DOHH2 (cell line): ENCODE measurements around the gene VPS4B.
A peak's percentile ranks its signal among the peaks of the same experiment; 100 is the strongest.

ENCODE experiments used
- H3F3A ChIP-seq: fragments of 200-600 bp; sonication (generic), shearing (Covaris generic); 2 replicates; pipeline ENCODE4 v1.6.0; 2016; ENCODE audit warnings: antibody characterized with exemption, mild to moderate bottlenecking; ENCODE audit not compliant: control insufficient read depth, insufficient read depth
- H3K27ac ChIP-seq: fragments of 200-600 bp; sonication (generic); 2 replicates; pipeline ENCODE4 v1.5.1; 2014; ENCODE audit warnings: low read depth, mild to moderate bottlenecking, low read length, moderate library complexity
- H3K27me3 ChIP-seq: fragments of 200-600 bp; sonication (generic); 2 replicates; pipeline ENCODE4 v1.6.1; 2014; ENCODE audit warnings: mild to moderate bottlenecking, low read length, mixed read lengths; ENCODE audit not compliant: control insufficient read depth
- H3K36me3 ChIP-seq: fragments of 200-600 bp; sonication (generic); 2 replicates; pipeline ENCODE4 v1.6.1; 2014; ENCODE audit warnings: mild to moderate bottlenecking, low read length, moderate library complexity, mixed read lengths; ENCODE audit not compliant: control insufficient read depth
- H3K4me1 ChIP-seq: fragments of 200-600 bp; sonication (generic); 2 replicates; pipeline ENCODE4 v1.6.1; 2014; ENCODE audit warnings: mild to moderate bottlenecking, low read length, mixed read lengths; ENCODE audit not compliant: control insufficient read depth
- H3K4me2 ChIP-seq: fragments of 200-600 bp; sonication (generic); 2 replicates; pipeline ENCODE4 v1.6.0; 2014; ENCODE audit warnings: mild to moderate bottlenecking, low read length, moderate library complexity
- H3K4me3 ChIP-seq: fragments of 200-600 bp; sonication (generic); 2 replicates; pipeline ENCODE4 v1.5.1; 2014; ENCODE audit warnings: mild to moderate bottlenecking, low read length, mixed read lengths
- H3K79me2 ChIP-seq: fragments of 200-600 bp; sonication (generic); 2 replicates; pipeline ENCODE4 v1.6.1; 2014; ENCODE audit warnings: mild to moderate bottlenecking, low read length, mixed read lengths; ENCODE audit not compliant: control insufficient read depth
- H3K9me2 ChIP-seq: fragments of 200-600 bp; sonication (generic); replicated peaks from 2 replicates; pipeline ENCODE4 v1.6.1; 2014; ENCODE audit warnings: mild to moderate bottlenecking, low read length, mixed read lengths; ENCODE audit not compliant: control insufficient read depth
- H3K9me3 ChIP-seq: fragments of 200-600 bp; sonication (generic); 2 replicates; pipeline ENCODE4 v1.6.1; 2014; ENCODE audit warnings: antibody characterized with exemption, low read length, mixed read lengths; ENCODE audit not compliant: control insufficient read depth, insufficient read depth
- H4K20me1 ChIP-seq: fragments of 200-600 bp; sonication (generic); 2 replicates; pipeline ENCODE4 v1.6.0; 2014; ENCODE audit warnings: low read depth, mild to moderate bottlenecking, antibody characterized with exemption, low read length, moderate library complexity; ENCODE audit not compliant: control insufficient read depth, insufficient read depth
- CTCF ChIP-seq: fragments of 200-600 bp; sonication (generic); IDR thresholded peaks from one replicate; pipeline ENCODE4 v1.5.1; 2014; ENCODE audit warnings: antibody characterized with exemption, mild to moderate bottlenecking, low read depth, low read length; ENCODE audit not compliant: poor library complexity, severe bottlenecking
- EZH2phosphoT487 ChIP-seq: fragments of 200-600 bp; sonication (generic); IDR thresholded peaks from 2 replicates; pipeline ENCODE4 v1.6.1; 2017; ENCODE audit warnings: borderline replicate concordance, mild to moderate bottlenecking, antibody characterized with exemption, low read length, moderate library complexity, mixed read lengths

Gene VPS4B

GRCh38 chr18:63443829-63444228, 21.6 kb upstream of the VPS4B start:
- TF ChIP-seq EZH2phosphoT487, result no peak
- no peak for TF ChIP-seq CTCF
- Histone ChIP-seq H3K9me3 (no peaks in the 10 kb centered on the region), H3K27me3 (peaks cover 5% of the 10 kb centered on the region; the same call in 1 of the 2 replicates), H3K79me2 (no peaks in the 10 kb centered on the region), H3K27ac (no peak overlapping the region), H3K4me3 (no peak overlapping the region), H3K9me2 (no peaks in the 10 kb centered on the region), H3K4me1 (peaks cover 11% of the 10 kb centered on the region), H3F3A (no peaks in the 10 kb centered on the region), H3K36me3 (no peaks in the 10 kb centered on the region), H4K20me1 (no peaks in the 10 kb centered on the region), H3K4me2 (no peak overlapping the region)

- Histone ChIP-seq H3K4me3 (no peak overlapping the region), H3K27ac (no peak overlapping the region), H3K9me3 (no peaks in the 10 kb centered on the region), H3K4me1 (peaks cover 11% of the 10 kb centered on the region), H3F3A (no peaks in the 10 kb centered on the region), H3K36me3 (no peaks in the 10 kb centered on the region), H3K79me2 (no peaks in the 10 kb centered on the region), H3K9me2 (no peaks in the 10 kb centered on the region), H3K4me2 (no peak overlapping the region), H4K20me1 (no peaks in the 10 kb centered on the region), H3K27me3 (peaks cover 10% of the 10 kb centered on the region)
- TF ChIP-seq EZH2phosphoT487, result no peak
- no peak for TF ChIP-seq CTCF
These were observed 18.6 kb upstream of the VPS4B start for GRCh38 chr18:63440881-63441280.

- Histone ChIP-seq H4K20me1 (no peaks in the 10 kb centered on the region), H3K9me2 (no peaks in the 10 kb centered on the region), H3F3A (no peaks in the 10 kb centered on the region), H3K27ac (no peak overlapping the region), H3K27me3 (peaks cover 12% of the 10 kb centered on the region), H3K9me3 (no peaks in the 10 kb centered on the region), H3K4me2 (no peak overlapping the region), H3K4me1 (peaks cover 10% of the 10 kb centered on the region), H3K36me3 (no peaks in the 10 kb centered on the region), H3K4me3 (no peak overlapping the region), H3K79me2 (no peaks in the 10 kb centered on the region)
- no peak for TF ChIP-seq CTCF
- TF ChIP-seq EZH2phosphoT487, result no peak
These were observed 17.9 kb upstream of the VPS4B start for GRCh38 chr18:63440219-63440618.

GRCh38 chr18:63439334-63439733, 17.1 kb upstream of the VPS4B start:
- H3K9me3 ChIP-seq, result no peaks in the 10 kb centered on the region
- H3K27ac ChIP-seq, result no peak overlapping the region
- H3K36me3 ChIP-seq, result no peaks in the 10 kb centered on the region
- TF ChIP-seq CTCF (peak; percentile 85), EZH2phosphoT487 (no peak)
- H3K4me3 ChIP-seq, result no peak overlapping the region
- H3K79me2 ChIP-seq, result no peaks in the 10 kb centered on the region
- no peak overlapping the region for H3K4me2 ChIP-seq
- H3K27me3 ChIP-seq, result peaks cover 20% of the 10 kb centered on the region
- no peaks in the 10 kb centered on the region for H4K20me1 ChIP-seq
- H3K4me1 ChIP-seq, result peaks cover 2% of the 10 kb centered on the region
- no peaks in the 10 kb centered on the region for H3K9me2 ChIP-seq
- H3F3A ChIP-seq, result no peaks in the 10 kb centered on the region
